ENCODE measurements around the gene SLC2A4RG.

The SLC2A4RG gene

GRCh38 chr20:63768591-63769515, 29.3 kb downstream of the SLC2A4RG start:
- DNase-seq (ENCODE audit: low spot score) = no peak
- no peak for TF ChIP-seq CTCF (IDR thresholded peaks at IDR 0.05; ENCODE audit: extremely low read depth, missing control alignments)

GRCh38 chr20:63769891-63770474, 30.4 kb downstream of the SLC2A4RG start:
- DNase-seq (ENCODE audit: low spot score) = no peak
- no peak for TF ChIP-seq CTCF (IDR thresholded peaks at IDR 0.05; ENCODE audit: extremely low read depth, missing control alignments)

- no peak for TF ChIP-seq CTCF (IDR thresholded peaks at IDR 0.05; ENCODE audit: extremely low read depth, missing control alignments)
- DNase-seq (ENCODE audit: low spot score) = no peak
Measured at GRCh38 chr20:63771046-63771707, 31.6 kb downstream of the SLC2A4RG start.

GRCh38 chr20:63772781-63773518, 33.4 kb downstream of the SLC2A4RG start:
- DNase-seq (ENCODE audit: low spot score) = no peak
- TF ChIP-seq CTCF (IDR thresholded peaks at IDR 0.05; ENCODE audit: extremely low read depth, missing control alignments) = no peak

- no peak for TF ChIP-seq CTCF (IDR thresholded peaks at IDR 0.05; ENCODE audit: extremely low read depth, missing control alignments)
- no peak for DNase-seq (ENCODE audit: low spot score)
Measured at GRCh38 chr20:63773571-63774241, 34.1 kb downstream of the SLC2A4RG start.

- no peak for DNase-seq (ENCODE audit: low spot score)
- no peak for TF ChIP-seq CTCF (IDR thresholded peaks at IDR 0.05; ENCODE audit: extremely low read depth, missing control alignments)
Measured at GRCh38 chr20:63774306-63774705, 34.7 kb downstream of the SLC2A4RG start.

Measured in GM20000 (cell line).